Transverse colon (tissue), 4 donors: Measurements from ENCODE around the gene PLD5.
"Not testable (repeated sequence)": the region's sequence is repeated elsewhere in the genome, so short reads cannot be mapped to it uniquely, and the experiment has no call there.

Source experiments
- CTCF ChIP-seq, 5 experiments: fragments of 200-600 bp in 3 of 5; fragments of 450-650 bp in 2 of 5; sonication (generic) in 3 of 5; IDR thresholded peaks; 1 replicate in 2 of 5; 2 replicates in 3 of 5; pipeline ENCODE4 v1.5.1; 2016 to 2017; ENCODE audit warnings: antibody characterized with exemption in 5 of 5, inconsistent platforms in 3 of 5, mild to moderate bottlenecking in 2 of 5, moderate library complexity in 1 of 5
- POLR2A ChIP-seq: fragments of 450-650 bp; IDR thresholded peaks from one replicate; pipeline ENCODE4 v1.6.1; 2016; ENCODE audit warnings: antibody characterized with exemption, mild to moderate bottlenecking, moderate library complexity
- POLR2AphosphoS5 ChIP-seq, 3 donors: sonication (generic); formaldehyde crosslinking; IDR thresholded peaks; one replicate each; pipeline ENCODE4 v1.6.1; 2016; ENCODE audit warnings: antibody characterized with exemption in 3 of 3

- not testable (repeated sequence) for TF ChIP-seq CTCF (IDR thresholded peaks at IDR 0.05); POLR2AphosphoS5 (IDR thresholded peaks at IDR 0.05); POLR2A
Observed at GRCh38 chr1:242350446-242350845, 174.1 kb downstream of the PLD5 start.
